H1 (cell line): Measurements from ENCODE around the gene THBS1. TPM values are rescaled to one million over a fixed set of nuclear protein-coding genes. Genes with fewer than 3 reads are reported as not detected.

ENCODE experiments used
- EP300 ChIP-seq, 2 experiments: IDR thresholded peaks; 1 replicate in 1 of 2; 2 replicates in 1 of 2; pipeline ENCODE4 v1.6.1; 2011 to 2012; ENCODE audit warnings: low read depth in 2 of 2, low read length in 2 of 2, mild to moderate bottlenecking in 2 of 2, borderline replicate concordance in 1 of 2, inconsistent platforms in 1 of 2, moderate library complexity in 1 of 2
- HDAC6 ChIP-seq: IDR thresholded peaks from one replicate; pipeline ENCODE4 v1.7.1; 2012; ENCODE audit warnings: low read depth, mild to moderate bottlenecking, inconsistent platforms, low read length, moderate library complexity
- JUND ChIP-seq: IDR thresholded peaks from 2 replicates; pipeline ENCODE4 v1.6.1; 2011; ENCODE audit warnings: mild to moderate bottlenecking, improper control_type of control experiment, low read length
- KDM5A ChIP-seq: fragments of 200-600 bp; IDR thresholded peaks from 2 replicates; pipeline ENCODE4 v1.7.1; 2012; ENCODE audit warnings: mild to moderate bottlenecking, low read length, inconsistent platforms, mixed read lengths
- MAFK ChIP-seq: IDR thresholded peaks from 2 replicates; pipeline ENCODE4 v1.6.1; 2012; ENCODE audit warnings: low read depth, mild to moderate bottlenecking, improper control_type of control experiment, low read length
- POLR2A ChIP-seq, 2 experiments: IDR thresholded peaks; 1 replicate in 1 of 2; 2 replicates in 1 of 2; pipeline ENCODE4 v1.6.1; 2011; ENCODE audit warnings: low read depth in 2 of 2, low read length in 2 of 2, mild to moderate bottlenecking in 2 of 2; ENCODE audit errors: control extremely low read depth in 1 of 2
- POLR2AphosphoS5 ChIP-seq: IDR thresholded peaks from 2 replicates; pipeline ENCODE4 v1.6.1; 2011; ENCODE audit warnings: low read depth, low read length
- RAD21 ChIP-seq, 2 experiments: IDR thresholded peaks in 1 of 2; conservative IDR thresholded peaks in 1 of 2; 2 replicates each; pipeline ENCODE4 v1.6.1; 2011; ENCODE audit warnings: low read depth in 2 of 2, low read length in 2 of 2, improper control_type of control experiment in 1 of 2, inconsistent platforms in 1 of 2, mild to moderate bottlenecking in 1 of 2, moderate library complexity in 1 of 2
- RNF2 ChIP-seq: fragments of 200-900, 300-1000 bp; sonication (generic); IDR thresholded peaks from 2 replicates; pipeline ENCODE4 v1.7.1; 2016; ENCODE audit warnings: borderline replicate concordance, low read depth, mild to moderate bottlenecking, antibody characterized with exemption, low read length; ENCODE audit not compliant: poor library complexity, severe bottlenecking; ENCODE audit errors: missing control alignments
- SIN3A ChIP-seq, 2 experiments: IDR thresholded peaks in 1 of 2; conservative IDR thresholded peaks in 1 of 2; 2 replicates each; pipeline ENCODE4 v1.6.1; 2011 to 2012; ENCODE audit warnings: low read length in 2 of 2, improper control_type of control experiment in 1 of 2, low read depth in 1 of 2, mild to moderate bottlenecking in 1 of 2
- SIRT6 ChIP-seq: IDR thresholded peaks from one replicate; pipeline ENCODE4 v1.7.1; 2012; ENCODE audit warnings: low read length, inconsistent platforms
- SRF ChIP-seq: IDR thresholded peaks from 2 replicates; pipeline ENCODE4 v1.6.1; 2011; ENCODE audit warnings: mild to moderate bottlenecking, low read depth, low read length, moderate library complexity
- TBP ChIP-seq: IDR thresholded peaks from 2 replicates; pipeline ENCODE4 v1.6.1; 2011; ENCODE audit warnings: low read depth, low read length, improper control_type of control experiment
- polyA plus RNA-seq, 7 experiments: library from polyadenylated mRNA; depleted of rRNA in 3 of 7; stranded (reverse) in 5 of 7; unstranded in 2 of 7; fragments of >200 nt in 5 of 7; fragments of 200-250 nt in 2 of 7; gene quantifications; 1 replicate in 5 of 7; 2 replicates in 1 of 7; 4 replicates in 1 of 7; pipeline versions ENCODE4 v1.2.1 to v1.2.3, GENCODE V29; 2011 to 2013; ENCODE audit warnings: missing spikeins in 2 of 7, mixed read lengths in 2 of 7
- total RNA-seq: library from RNA; stranded (reverse); fragmentation: NEBNext Ultra II Directional; extraction: Animal tissue kit (Norgen Biotek cat#: 25700); gene quantifications from 2 replicates; pipeline ENCODE4 v1.2.1, GENCODE V29; 2021

The THBS1 gene
- total and polyA plus RNA-seq, 2 of the 8 experiments (the other 6 are each of a cell fraction or from before 2014, with no cell fraction given) = 10.3 to 63.3 TPM

GRCh38 chr15:39579487-39580116 is 1.3 kb upstream of the THBS1 start (continued):
- TF ChIP-seq RAD21 (IDR thresholded peaks at IDR 0.05 in 1 of 2, conservative IDR thresholded peaks at IDR 0.05 in 1 of 2; ENCODE audit: low read depth in 2 of 2, low read length in 2 of 2) (peak in 1 of 2 experiments; percentile 1; a peak in 2 of 4 replicates), MAFK (peak; percentile 28; the same call in 1 of the 2 replicates), POLR2A (IDR thresholded peaks at IDR 0.05; ENCODE audit: control extremely low read depth in 1 of 2, low read depth in 2 of 2, low read length in 2 of 2) (peak; percentile 38 to 65; a peak in 2 of 3 replicates), JUND (peak; percentile 87), POLR2AphosphoS5 (peak; percentile 80; the same call in 1 of the 2 replicates), HDAC6 (no peak), SIRT6 (no peak), RNF2 (no peak), KDM5A (no peak), TBP (peak; percentile 16; the same call in 1 of the 2 replicates), EP300 (IDR thresholded peaks at IDR 0.05; ENCODE audit: borderline replicate concordance in 1 of 2, low read depth in 2 of 2, low read length in 2 of 2) (peak in 1 of 2 experiments; percentile 94; a peak in 1 of 3 replicates), SIN3A (conservative IDR thresholded peaks at IDR 0.05 in 1 of 2, IDR thresholded peaks at IDR 0.05 in 1 of 2; ENCODE audit: low read depth in 1 of 2, low read length in 2 of 2) (peak in 1 of 2 experiments; percentile 50; a peak in 1 of 4 replicates), SRF (peak; percentile 98)
